ENCODE results near the gene SLC25A24.
"Not testable (repeated sequence)": the region's sequence is repeated elsewhere in the genome, so short reads cannot be mapped to it uniquely, and the experiment has no call there.

Gene SLC25A24

DNA sequence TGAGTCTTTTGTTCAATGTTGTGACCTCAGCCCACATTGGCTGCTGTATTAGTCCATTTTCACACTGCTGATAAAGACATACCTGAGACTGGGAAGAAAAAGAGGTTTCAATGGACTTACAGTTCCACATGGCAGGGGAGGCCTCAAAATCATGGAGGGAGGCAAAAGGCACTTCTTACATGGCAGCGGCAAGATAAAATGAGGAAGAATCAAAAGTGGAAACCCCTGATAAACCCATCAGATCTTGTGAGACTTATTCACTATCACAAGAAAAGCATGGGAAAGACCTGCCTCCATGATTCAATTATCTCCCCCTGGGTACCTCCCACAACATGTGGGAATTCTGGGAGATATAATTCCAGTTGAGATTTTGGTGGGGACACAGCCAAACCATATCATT is 68.9 kb downstream of the SLC25A24 start:
- DNase-seq = not testable (repeated sequence)

DNA sequence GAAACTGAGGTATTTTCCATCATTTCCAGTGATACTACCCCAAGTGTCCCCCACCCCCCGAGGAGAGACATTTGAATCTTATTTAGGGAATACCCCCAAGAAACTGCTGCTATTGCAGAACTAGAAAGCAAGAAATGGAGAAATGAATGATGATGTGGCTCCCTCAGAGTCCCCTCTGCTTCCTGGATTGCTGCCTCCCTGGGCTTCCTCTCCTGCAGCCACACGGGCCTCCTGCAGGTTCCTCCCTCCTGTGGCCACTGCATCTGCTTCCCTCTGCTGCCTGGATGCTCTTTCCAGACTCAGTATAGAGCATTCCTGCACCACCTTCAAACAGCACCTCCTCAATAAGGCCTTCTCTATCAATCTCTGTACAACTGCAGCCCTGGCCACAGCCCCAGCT is 69.3 kb downstream of the SLC25A24 start:
- DNase-seq = no peak

DNA sequence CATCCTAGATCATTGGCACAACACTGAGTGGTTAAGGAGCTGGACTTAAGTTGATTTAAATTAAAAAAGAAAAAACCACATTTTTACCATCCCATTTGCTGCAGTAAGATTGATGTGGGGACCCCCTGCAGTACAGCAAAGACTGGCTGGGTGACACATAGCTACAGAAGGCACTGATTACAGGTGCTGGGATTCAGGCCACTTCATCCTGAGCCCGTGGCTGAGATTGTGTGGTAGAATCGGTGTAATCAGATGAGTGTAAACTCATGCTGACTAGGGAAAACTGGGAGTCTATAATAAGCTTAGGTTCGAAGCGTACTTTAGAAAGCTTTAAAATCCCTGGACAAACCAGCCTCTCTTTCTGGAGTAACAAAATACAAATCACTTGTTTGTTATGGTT is 70.1 kb downstream of the SLC25A24 start:
- DNase-seq = no peak

DNA sequence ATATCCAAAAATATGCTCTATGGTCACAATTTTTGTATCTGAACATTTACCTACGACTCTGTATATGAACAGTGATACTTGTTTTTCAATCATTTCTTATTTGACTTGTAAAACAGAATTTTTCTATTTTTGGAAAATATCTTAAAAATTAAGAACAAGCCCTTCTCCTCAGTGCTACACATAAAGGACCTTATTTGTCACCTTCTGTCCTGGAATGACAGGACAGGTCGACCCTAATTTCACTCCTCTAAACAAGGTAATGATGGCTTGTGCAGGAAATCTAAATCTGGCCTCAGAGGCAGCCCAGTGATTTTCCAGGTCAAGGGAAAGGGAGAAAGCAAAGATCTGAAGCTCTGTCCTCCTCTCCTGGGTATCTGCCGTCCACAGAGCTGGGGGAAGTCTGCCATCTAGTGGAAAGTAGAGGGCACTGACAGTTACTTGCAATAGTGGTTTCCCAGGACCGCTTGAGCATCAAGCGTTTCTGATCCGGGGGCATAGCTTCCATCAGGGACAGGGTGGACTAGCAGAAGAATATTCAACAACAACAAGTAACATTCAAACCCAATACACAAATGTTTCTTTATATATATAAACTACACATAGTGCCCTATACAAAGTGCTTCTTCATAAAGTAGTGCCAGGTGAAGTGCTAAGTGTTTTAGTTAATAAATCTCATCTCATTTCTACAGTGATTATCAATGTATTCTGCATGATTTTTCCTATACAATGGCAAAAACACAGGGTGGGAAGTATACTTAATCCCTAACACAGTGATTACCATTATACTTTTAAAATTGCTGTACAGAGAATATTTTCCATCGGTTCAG is 74.6 kb downstream of the SLC25A24 start:
- DNase-seq = peak; percentile 15

DNA sequence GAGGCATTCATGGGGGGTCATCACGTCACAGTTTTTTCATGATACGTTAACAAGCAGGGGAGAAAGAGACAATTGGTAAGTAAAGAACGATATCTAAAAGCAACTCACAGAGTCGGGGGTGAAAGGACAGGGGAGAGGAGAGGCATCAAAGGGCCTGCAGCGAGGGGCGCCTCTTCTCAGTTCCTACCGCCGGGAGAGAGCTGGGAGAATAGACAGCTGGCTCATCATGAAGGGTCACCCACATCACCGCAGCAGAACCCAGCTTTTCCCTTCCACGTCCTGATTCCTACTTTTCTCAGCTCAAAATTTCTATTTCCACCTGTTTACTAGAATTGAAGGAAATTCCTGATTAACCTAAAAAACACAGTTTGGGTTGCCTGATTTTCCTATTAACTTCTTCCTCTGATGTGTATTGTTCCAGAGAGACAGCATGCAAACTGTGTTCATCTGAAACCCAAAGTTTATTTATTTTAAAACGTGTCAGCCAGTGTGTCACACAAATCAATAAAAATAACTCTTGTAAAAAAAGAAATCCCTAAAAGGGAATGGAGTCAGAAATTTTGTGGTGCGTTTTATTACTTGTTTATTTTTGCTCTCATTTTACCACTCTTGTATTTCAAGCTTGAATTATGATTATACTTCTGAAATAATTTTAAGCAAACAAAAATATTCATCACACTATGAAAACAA is 75.4 kb downstream of the SLC25A24 start:
- DNase-seq = no peak

DNA sequence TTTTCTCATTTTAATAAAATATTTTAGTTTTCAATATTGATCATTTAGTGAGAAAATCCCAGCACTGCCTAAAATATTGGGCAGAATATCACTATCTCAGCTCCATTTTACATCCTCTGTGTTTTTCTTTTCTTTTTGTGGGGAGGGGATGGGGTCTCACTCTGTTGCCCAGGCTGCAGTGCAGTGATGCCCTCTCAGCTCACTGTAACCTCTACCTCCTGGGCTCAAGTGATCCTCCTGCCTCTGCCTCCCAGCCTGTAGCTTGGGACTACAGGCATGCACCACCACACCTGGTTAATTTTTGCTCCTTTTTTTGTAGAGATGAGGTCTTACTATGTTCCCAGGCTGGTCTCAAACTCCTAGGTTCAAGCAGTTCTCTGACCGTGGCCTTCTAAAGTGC is 76.1 kb downstream of the SLC25A24 start:
- no peak for DNase-seq

DNA sequence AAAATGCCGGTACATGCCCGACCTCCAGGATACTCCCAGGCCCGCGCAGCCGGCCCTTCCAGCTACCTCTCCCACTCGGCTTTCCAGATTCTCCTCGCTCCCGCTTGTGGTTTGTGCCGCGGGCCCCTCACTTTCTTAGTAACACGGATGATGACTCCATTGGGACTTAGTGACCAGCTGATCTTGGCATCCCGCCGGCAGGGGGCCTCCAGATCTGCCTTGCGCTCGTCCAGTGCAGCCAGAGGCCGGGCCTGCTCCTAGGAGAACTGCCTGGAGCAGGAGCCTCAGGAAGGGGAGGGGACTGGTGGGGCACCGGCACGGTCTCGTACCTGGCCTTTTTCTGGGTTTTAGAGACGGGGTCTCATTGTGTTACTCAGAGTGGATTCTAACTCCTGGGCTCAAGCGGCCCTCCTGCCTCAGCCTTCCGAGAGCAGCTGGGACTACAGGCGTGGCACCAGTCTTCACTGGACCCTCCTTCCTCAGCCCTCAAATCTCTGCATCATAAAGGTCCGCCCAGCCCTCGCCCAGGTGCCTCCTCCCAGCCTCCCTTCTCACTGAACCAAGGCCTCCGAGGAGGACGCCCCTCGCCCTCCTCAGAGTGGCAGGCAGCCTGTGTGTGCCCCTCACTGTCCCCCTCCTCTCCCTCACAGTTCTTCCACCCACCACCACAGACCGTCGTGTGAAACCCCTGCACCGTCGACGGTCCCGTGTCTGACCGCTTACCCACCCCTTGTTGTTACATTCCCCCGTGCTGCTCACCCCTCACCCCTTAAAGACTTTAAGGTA is 78.6 kb downstream of the SLC25A24 start:
- DNase-seq = no peak

DNA sequence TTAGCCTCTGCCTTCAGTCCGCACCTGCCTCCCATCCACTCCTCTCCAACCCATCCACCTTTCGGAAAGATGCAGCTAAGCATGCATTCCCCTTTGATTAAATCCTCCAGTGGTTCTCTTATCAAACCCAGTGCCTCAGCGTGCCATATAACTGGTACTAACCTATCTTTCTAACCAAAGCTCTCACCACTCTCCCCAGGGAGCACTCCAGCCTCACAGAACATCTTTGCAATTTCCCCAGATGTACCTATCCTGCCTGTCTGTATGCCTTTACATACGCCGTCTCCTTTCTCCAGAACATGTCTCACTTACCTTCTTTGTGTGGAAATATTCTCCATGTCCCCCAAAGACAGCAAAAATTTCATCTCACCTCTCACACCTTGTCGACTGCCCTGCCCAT is 80.0 kb downstream of the SLC25A24 start:
- DNase-seq = no peak

DNA sequence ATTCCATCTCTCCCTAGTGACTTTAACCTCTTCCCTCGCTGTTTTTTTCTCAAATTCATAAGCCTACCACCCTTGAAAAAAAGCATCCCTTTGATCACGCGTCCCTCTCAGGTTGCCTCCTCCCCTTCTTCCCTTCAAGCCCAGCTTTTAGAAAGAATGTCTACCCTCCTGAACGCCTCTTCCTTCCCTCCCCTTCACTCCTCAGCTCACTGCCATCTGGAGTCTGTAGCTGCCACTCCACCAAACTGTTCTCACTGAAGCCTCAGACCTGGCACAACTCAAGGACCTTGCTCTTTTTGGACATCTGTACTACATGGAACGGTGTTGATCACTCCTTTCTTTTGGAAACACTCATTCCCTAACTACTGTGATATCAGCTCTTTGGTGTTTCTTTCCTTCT is 80.6 kb downstream of the SLC25A24 start:
- DNase-seq = no peak

DNA sequence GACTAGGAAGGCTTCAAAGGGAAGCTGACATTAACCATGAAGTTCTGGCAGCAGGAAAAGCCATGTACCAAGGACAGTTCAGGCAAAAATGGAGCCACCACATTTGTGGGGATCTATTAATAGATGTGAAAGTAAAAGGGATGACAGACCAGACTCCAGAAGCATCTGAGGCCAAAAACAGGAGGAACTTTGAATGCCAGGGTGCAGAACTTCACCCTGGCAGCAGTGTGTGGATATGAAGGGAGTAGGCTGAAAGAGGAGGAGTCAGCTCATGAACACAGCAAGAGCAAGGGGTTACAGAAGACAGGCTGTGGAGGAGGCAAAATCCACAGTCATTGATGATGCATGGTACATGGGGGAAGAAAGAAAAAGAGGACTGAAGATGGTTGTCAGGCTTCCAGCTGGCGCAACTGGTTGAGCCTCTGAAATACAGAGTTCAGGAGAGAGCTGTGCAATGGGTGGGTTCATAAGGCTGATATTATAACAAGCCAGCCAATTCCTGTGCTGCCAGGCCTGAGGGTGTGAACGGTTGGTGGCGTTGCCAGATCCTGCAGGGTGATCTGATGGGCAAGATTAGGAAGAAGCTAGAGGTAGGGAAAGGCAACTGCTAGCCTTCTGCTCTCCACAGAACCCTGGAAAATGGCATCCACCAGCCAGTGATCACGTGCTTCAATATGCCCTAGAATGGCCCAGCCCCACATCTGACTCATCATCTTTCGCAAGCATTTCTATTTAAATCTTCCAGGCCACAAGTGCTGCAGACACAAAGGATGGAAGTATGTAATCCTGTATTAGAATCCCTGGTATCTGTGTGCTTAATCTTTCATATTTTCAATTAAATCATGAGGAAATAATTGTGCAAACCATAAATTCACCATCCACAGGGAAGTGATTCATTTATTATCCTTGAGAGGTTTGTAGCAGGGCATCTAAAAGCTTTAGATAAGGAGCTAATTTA is 81.9 kb downstream of the SLC25A24 start:
- peak; percentile 0 for DNase-seq

DNA sequence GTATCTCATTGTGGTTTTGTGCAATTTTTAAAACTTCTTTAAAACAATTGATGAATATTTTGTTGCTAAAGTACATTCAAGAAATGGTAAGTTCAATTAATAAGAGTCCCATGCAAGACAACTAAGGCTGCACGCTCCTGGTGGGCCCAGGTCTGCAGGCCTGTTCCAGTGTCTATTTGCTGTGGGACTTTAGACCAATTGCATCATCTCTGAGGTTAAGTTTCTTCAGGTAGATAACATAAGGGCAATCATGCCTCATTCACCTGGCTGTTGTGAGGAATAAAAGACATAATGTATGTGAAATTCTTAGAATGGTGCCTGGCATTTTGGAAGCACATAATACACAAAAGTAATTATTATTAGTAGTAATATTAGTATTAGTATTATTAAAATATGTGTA is 82.9 kb downstream of the SLC25A24 start:
- DNase-seq = no peak

DNA sequence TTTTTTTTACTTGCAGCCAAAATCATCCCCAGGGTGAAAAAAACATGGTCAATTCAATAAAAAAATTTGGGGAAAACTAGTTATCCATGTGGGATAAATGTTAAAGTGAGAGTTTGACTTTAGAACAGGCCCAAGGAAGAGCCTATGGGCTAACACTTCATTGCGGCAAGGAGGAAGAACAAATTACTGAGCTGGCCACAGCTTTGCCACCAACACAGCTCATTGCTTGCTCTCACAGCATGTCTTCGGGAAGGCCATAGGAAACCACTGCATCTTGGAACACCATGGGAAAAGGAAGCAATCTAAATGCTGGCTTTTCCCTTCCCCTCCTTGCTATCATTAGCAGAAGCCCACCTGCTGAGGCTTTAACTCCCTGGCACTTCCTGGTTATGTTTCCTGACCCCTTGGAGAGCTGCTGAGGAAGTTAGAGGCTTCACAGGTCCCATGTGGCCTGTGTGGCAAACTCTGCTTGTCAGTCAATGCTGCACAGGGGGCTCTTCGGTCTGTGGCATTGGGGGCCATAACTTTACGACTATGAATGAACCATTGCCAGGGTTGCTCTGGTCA is 86.0 kb downstream of the SLC25A24 start:
- no peak for DNase-seq

DNA sequence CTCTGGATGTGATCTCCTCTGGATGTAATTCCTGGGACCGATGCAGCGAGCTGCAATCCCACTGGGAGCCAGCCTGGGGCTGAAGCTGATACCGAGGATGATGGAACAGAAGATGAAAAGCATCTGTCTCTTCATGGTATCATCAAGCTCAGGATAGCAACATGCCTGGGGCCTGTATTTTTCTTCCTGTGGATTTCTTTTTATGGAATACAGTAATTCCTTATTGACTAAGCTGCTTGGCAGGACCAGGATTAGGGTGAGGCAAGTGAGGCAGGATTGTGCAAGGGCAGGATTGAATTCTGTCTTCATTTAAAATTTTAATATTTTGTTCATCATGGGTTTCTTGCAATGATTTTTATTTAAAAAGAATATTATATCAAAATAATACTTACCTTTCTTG is 86.6 kb downstream of the SLC25A24 start:
- DNase-seq = no peak

DNA sequence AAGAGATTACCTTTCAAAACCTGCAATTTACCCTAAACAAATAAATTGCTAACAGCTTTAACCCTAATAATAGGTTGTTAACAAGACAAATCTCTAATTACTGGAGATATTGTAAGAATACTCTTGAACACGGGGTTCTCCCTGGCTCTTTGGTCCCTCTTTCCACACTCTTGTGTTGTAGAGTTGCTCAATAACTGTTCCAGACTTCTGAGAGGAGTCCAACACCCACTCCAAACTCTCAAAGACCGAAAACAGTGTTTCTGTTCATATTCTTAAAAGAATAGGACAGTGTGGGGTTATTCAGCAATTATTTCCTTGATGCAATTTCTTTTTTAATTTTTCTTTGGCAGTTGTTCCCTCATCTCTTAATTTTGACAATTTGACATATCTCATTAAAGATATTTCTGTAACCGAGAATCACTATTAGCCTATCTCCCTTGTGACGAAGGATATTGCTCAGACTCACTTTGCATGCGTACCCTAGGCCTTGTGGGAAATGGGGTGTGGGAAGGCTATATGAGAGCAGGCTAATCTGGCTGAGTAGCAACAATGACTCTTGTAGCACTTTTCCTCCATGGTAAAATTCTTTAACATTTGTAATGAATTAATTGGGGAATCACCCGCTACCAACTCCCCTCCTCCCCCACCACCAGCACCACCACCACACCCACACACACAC is 90.7 kb downstream of the SLC25A24 start:
- DNase-seq = no peak

DNA sequence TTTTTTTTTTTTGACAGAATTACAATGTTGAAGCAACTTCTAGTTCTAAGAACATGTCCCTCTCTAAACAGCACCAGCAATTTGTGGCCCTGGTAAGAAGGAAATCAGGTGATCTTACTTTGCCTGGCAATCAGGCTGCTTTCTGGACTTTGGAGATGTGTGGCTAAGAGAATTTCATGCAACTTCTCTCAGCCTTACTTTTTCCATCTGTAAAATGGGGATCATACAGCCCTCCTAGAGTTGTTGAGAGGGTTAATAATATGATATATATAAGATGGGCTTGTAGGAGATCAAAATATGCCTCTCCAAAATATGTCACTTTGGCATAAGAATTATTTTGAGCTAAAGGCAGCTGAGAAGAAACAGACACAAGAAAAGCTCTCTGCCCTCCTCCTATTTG is 92.0 kb downstream of the SLC25A24 start:
- DNase-seq = no peak

DNA sequence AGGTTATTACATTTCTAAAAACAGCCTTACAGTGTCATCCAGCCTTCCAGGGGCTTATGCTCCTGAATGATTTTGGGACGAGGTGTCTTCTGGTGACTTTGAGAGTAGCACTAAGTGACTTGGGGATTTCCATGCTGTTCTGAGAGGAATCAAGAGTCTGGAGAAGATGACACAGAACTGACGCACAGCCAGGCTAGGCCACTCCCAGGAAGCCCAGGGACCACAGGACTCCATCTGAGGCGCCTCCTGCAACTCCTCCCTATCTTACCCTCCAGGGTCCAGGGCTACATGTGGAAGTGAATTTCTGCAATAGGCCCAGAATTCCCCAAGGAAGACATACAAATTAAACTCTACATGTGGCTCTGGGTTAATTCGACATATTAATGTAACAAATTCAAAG is 92.5 kb downstream of the SLC25A24 start:
- DNase-seq = no peak

DNA sequence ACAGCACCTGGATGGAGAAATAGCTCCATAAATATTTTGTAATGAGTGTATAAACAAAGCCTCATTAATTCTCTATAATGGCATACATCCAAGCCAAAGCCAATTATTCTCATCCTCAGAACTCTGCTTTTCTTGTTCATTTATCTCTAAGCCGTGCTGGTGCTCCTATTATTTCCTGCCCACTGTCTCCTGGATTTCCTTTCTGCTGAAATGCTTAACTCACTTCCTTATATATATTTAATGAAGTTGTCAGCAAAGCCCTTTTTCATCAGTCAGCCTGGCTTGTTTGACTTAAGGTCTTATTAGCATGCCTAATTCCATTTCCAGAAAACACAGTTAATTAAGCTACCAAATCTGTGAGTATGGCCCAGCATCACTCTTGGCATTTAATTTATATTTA is 93.4 kb downstream of the SLC25A24 start:
- DNase-seq = no peak

DNA sequence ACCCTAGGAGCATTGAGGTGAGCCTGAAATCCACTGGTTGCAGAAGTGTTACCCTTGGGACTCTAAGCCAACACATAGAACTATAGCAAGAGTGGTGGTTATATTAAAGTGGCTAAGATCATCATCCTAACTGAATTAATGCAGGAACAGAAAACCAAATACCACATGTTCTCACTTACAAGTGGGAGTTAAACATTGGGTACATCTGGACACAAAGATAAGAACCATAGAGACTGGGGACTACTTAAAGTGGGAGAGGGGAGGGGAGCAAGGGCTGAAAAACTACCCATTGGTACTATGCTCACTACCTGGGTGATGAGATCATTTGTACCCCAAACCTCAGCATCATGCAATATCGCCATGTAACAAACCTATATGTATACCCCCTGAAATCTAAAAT is 100.0 kb downstream of the SLC25A24 start:
- no peak for DNase-seq

DNA sequence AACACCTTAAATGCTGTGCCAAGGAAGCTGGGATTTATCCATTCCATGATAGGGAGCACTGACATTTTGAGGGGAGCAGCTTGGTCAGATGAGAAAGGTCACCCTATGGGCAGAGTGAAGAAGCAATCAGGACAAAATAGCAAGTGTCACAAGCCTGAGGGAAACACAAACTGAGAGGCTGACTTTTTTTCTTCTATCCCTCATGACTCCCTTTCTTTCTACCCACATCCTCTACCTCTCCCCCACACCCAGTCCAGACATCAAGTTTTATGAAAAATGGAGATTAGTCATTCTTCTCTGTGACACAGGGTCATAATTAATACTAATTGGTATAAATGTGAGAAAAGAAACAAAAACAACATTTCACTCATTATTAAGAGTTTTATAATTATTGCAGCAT is 103.1 kb downstream of the SLC25A24 start:
- DNase-seq = no peak

DNA sequence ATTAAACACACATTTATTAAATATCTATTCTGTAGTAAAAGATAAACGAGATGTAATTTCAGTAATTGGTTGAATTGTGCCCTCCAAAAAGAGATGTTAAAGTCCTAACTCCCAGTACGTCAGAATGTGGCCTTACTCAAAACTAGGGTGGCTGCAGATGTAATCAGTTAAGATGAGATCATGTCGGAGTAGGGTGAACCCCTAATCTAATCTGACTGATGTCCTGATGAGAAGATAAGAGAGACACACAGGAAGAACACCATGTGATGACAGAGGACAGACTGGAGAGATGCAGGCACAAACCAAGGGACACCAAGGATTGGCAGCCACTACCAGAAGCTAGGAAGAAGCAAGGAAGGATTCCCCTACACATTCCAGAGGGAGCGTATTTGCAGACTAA is 104.1 kb downstream of the SLC25A24 start:
- DNase-seq = no peak

DNA sequence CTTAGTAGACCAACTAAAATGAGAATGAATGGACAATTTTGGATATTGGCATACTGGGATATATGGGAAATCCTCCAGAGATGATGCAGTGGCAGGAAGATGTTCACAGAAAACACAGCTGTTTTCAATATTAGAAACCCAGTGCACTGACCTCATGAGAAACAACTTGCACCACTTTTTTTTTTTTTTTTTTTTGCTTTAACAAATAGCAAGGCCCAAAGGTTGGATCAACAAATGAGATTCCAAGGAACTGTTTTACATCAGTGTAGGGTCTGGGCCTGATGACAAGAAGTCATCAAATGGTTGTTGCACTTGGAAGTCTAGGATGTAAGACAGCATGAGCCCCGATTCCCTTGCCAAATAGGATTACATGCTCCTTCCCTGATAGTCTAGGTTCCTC is 110.7 kb downstream of the SLC25A24 start:
- no peak for DNase-seq

DNA sequence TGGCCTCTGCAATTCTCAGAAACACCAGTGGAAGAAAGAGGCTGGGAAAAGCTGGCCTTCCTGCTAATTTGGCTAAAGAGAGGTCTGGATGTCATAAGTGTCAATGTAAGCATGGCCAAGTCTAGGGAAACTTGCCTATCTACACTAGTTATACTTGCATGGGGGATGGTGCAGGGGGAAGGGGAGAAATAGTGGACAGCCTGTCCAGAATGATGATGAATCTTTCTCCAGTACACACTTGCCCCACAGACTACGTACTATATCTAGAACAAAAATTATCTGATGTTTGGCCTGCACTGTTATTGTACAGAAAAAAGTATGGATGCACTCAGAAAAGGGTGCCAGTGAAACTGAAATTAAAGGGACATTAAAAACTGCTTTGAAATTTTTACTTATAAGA is 114.5 kb downstream of the SLC25A24 start:
- DNase-seq = no peak
